Central memory CD4-positive, alpha-beta T cell (primary cell): ENCODE data around the gene SEC16A.
A peak's percentile ranks its signal among the peaks of the same experiment; 100 is the strongest.
"Not testable (repeated sequence)": the region's sequence is repeated elsewhere in the genome, so short reads cannot be mapped to it uniquely, and the experiment has no call there.

Source experiments
- DNase-seq: peaks from one replicate; pipeline ENCODE4 v3.0.0; 2022

Gene SEC16A

DNA sequence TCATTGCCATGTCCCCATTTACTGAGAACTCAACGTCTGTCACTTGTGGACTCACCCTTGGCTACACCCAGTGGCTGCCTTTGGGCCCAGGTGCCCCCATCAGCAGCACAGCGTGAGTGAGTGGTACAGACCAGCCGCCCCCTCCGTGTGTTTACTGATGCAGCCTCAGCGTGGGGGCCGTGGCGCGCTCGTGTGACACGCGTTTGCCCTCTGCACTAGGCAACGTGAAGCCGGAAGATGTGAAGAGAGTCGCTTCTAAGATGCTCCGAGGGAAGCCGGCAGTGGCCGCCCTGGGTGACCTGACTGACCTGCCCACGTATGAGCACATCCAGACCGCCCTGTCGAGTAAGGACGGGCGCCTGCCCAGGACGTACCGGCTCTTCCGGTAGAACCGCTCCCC, 60.0 kb downstream of the SEC16A start:
- DNase-seq: no peak

GRCh38 chr9:136421791-136422190, 61.0 kb downstream of the SEC16A start:
- no peak for DNase-seq

- no peak for DNase-seq
Observed at GRCh38 chr9:136419092-136419420, 63.8 kb downstream of the SEC16A start.

GRCh38 chr9:136418182-136419091, 64.4 kb downstream of the SEC16A start:
- DNase-seq: no peak

GRCh38 chr9:136416914-136417313, 65.9 kb downstream of the SEC16A start:
- DNase-seq: no peak

DNA sequence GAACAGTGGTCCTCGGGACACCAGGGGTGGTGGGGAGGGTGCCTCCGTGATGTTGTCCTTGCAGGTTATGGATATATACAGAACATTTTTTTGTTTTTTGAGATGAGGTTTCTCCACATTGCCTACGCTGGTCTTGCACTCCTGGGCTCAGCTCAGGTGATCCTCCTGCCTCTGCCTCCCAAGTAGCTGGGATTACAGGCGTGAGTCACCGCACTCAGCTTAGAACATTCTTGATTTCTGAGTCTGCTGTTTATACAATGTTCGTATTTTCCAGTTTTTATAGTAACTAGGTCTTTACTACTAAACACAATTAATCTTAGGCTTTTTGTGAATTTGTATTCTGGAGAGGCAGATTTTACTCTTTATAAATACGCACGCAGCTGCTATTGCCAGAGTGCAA, 66.4 kb downstream of the SEC16A start:
- no peak for DNase-seq

- DNase-seq: no peak
Observed at GRCh38 chr9:136412962-136413361, 69.9 kb downstream of the SEC16A start.

DNA sequence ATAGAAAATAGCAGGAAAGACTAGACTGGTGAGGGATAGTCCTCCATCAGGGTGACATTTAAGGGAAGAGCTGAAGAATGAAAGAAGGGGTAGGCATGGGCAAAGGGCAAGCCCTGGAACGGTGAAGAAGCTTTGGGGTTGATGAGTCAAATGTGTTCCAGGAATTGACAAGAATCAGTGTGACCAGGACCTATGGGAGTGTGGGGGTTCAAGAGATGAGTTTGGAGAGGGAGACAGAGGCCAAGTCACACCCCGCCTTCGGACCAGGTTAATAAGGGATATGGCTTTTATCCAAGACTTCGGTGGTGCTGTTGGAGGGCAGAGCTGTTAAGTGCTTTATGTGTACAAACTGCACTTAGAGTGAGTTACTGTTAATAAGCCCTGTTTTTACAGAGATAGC, 71.5 kb downstream of the SEC16A start:
- DNase-seq: no peak

GRCh38 chr9:136410500-136411287, 72.1 kb downstream of the SEC16A start, which contains the start of the genes ENTR1 and PMPCA:
Gene ENTR1, minus strand, starts transcription at chr9:136410614. Its CDS starts 217 bp downstream, at chr9:136410397.
Gene PMPCA, plus strand, starts transcription at chr9:136410658. Its CDS starts 11 bp downstream, at chr9:136410669.
- peak; percentile 91 for DNase-seq

- DNase-seq: peak; percentile 16
Observed at GRCh38 chr9:136409557-136410455, 73.0 kb downstream of the SEC16A start.

GRCh38 chr9:136407911-136408310, 74.9 kb downstream of the SEC16A start:
- DNase-seq: no peak

GRCh38 chr9:136407061-136407460, 75.8 kb downstream of the SEC16A start:
- not testable (repeated sequence) for DNase-seq

GRCh38 chr9:136405904-136406303, 76.9 kb downstream of the SEC16A start:
- not testable (repeated sequence) for DNase-seq

DNA sequence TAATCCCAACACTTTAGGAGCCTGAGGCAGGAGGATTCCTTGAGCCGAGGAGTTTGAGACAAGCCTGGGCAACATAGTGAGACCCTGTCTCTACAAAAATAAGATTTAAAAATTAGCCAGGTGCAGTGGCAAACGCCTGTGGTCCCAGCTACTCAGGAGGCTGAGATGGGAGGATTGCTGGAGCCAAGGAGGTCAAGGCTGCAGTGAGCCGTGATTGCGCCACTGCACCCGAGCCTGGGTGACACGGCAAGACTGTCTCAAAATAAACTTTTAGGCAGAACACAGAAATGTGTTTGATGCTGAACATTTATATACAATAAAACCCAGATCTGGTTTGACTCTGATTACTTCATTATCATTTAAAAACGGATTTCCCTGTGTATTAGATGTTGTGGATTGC, 77.4 kb downstream of the SEC16A start:
- no peak for DNase-seq

DNA sequence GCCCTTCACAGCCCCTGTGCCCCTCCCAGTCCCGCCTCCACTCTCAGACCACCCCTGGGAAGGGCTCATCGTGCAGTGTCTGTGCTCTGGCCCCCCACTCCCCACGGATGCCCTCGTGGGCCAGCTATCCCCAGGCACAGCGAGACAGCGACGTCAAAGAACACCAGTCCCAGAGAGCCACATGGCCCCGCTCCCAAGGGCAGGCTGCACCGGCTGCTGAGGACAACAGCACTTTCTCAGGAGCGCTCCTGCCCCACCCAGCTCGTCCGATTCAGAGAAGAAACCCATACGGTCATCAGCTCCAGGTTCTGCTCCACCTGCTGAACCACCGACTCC, 78.1 kb downstream of the SEC16A start:
- no peak for DNase-seq

GRCh38 chr9:136403915-136404800, 78.7 kb downstream of the SEC16A start:
- peak; percentile 24 for DNase-seq

GRCh38 chr9:136403538-136403914, 79.3 kb downstream of the SEC16A start:
- peak; percentile 79 for DNase-seq

DNA sequence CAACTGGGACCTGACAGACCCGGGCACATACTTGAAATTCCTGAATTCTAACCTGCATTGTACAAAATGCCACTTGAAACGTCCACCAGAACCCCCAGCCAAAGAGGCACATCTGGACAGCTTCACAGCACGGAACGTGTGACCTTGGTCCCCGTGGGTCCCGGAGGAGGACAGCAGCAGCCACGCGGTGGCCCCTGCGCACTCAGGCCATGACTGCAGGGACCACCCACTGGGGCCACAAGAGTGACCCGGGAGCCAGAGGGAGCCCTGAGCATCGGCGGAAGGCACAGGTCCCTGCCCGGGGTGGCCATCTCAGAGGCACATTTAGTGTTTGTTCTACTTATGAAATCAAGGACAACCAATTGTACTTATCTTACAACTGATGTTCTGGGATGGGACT, 80.8 kb downstream of the SEC16A start:
- DNase-seq: no peak

GRCh38 chr9:136401173-136401922, 81.5 kb downstream of the SEC16A start:
- no peak for DNase-seq

- peak; percentile 84 for DNase-seq
Observed at GRCh38 chr9:136400038-136400834, 82.6 kb downstream of the SEC16A start, which contains the start of gene SNAPC4. Gene SNAPC4, minus strand, starts transcription at chr9:136400170. Its CDS starts 1,742 bp downstream, at chr9:136398428.
